ENCODE measurements around the gene CACNA1S.

Gene CACNA1S

GRCh38 chr1:201008666-201009360 is 103.4 kb downstream of the CACNA1S start:
- DNase-seq: no peak

DNA sequence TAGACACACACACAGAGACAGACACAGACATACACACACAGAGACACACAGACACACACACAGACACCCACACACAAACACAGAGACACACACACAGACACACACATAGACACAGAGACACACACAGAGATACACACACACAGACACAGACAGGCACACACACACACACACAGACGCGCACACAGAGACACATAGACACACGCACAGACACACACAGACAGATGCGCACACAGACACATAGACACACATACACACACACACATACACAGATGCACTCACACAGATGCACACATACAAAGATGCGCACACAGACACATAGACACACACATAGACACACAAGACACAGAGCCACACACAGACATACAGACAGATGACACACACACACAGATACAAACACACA is 104.7 kb downstream of the CACNA1S start:
- DNase-seq: no peak

- DNase-seq: no peak
These were observed 105.8 kb downstream of the CACNA1S start for GRCh38 chr1:201006450-201006849.

DNA sequence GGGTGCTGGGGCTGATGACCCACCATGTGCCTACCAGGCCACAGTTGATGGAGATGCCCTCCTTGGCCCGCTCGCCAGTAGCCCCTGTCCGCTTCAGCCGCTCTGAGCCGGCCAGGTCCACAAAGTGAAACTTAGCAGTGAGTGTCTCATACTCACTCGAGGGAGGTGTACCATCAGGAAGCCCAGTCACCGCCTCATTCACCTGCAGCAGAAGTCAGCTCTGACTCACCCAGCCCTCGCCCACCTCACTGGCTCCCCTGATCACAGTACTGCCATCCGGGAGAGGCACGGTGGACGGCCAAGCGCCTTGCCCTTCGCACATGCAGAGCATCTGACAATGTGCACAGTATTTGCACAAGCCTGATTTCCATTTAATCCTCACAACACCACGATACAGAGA is 107.5 kb downstream of the CACNA1S start:
- DNase-seq: no peak

DNA sequence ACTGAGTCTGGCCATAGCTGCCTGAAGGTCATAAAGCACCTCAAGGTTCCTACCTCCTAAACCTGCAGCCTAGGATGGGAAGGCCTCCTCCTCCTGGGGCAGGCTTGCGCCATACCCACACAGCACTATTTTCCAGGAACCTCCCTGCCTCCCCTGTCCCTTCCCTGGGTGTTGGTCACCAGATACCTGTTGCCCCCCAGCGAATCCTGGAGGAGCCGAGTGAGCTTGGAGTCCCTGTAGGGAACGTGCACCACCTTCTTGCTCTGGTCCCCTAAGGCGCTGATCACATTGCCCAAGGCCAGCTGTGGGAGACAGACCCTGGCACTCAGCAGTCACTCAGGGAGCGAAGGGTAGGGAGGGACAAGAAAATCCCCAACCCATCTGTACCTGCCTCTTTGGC is 108.1 kb downstream of the CACNA1S start:
- DNase-seq: no peak

DNA sequence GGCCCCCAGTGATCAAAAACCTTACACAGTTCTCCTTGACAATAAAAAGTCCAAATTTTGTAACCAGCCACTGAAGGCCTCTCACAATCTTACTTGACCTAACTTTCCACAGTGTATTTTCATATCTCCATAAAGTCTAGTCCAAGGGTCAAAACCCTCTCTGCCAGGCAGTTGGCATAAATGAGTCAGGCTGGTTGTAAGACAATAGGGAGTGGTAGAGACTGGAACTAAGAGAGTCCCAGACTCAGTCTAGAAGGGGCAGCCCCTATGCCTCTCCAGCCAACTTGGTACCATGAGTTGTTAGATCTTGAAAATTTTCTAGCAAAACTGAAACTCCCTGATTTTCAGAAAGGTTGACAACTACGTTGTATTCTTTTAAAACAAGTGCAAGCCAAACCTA is 109.7 kb downstream of the CACNA1S start:
- DNase-seq: no peak

DNA sequence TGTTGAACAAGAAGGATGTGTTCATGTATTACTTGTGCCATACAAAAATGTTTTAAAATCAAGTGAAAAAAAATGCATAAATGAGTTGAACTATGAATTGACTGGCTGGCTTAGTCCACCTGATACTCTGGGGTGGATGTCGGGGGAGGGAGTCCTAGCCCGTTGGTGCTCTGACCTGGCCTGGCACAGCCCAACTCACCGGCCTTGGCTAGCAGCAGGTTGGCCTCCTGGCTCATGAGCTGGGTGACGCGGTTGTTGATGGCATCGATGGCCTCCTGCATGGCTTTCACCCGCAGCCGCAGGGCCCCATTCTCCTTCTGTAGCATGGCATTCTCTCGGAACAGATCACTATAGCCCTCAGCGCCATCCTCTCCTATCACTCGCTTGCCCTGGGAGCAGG is 110.3 kb downstream of the CACNA1S start:
- no peak for DNase-seq

- no peak for DNase-seq
These were observed 111.8 kb downstream of the CACNA1S start for GRCh38 chr1:201000391-201000790.

DNA sequence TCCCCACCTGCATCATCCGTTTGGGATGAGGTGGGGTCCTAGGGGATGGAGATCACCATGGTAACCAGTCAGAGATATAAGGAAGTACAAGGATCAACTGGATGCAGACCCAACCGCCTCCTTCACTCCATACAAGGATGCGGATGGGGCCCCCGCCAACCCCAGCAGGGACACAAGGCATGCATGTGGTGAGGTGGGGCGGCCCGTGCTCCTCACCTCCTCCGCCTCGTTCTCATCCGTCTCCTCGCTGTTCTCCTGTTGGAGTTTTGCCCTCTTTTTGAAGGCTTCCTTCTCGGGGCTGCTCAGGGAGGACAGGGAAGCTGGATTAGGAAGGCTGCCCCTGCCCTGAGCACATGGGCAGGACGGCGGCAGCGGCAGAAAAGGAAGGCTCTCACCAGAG is 112.6 kb downstream of the CACNA1S start:
- DNase-seq: no peak

DNA sequence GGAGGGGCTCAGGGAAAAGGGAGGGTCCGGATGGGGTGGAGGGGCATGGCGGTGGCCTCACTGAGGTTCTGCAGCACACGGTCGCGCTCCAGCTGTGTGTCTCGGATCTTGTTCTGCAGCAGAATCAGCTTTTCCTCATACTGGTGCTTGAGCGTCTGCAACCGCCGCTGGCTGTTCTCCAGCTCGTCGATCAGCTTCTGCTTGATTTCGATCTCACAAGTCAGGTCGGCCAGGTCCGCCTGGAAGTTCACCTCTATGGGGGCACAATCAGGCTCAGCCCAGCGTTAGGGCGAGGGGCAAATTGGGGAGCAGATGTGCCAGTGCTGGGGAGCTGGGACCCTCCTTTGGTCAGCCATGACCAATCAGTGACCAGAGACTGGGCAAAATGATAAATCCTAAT is 113.9 kb downstream of the CACNA1S start:
- DNase-seq: no peak

GRCh38 chr1:200992382-200993048 is 119.7 kb downstream of the CACNA1S start:
- DNase-seq: no peak

- DNase-seq: no peak
These were observed 121.1 kb downstream of the CACNA1S start for GRCh38 chr1:200991097-200991614.

GRCh38 chr1:200990114-200990513 is 122.1 kb downstream of the CACNA1S start:
- DNase-seq: no peak
